Pulmonary artery endothelial cell (primary cell): ENCODE results near the gene PTPRG. TPM values are rescaled to one million over a fixed set of nuclear protein-coding genes. Genes with fewer than 3 reads are reported as not detected.

Experiments used
- DNase-seq: peaks from one replicate; pipeline ENCODE4 v3.0.0-alpha.2; 2011; ENCODE audit warnings: low read depth, low spot score
- total RNA-seq: library from RNA; depleted of rRNA; stranded (reverse); fragments of >200 nt; gene quantifications from 2 replicates; pipeline ENCODE4 v1.2.3, GENCODE V29; 2014

Gene PTPRG
- total RNA-seq, 1 donor from 2014 or later: 41.0 TPM

- DNase-seq: no peak
Measured at GRCh38 chr3:61855211-61855610, 293.8 kb downstream of the PTPRG start.

- no peak for DNase-seq
Measured at GRCh38 chr3:61857297-61857696, 295.9 kb downstream of the PTPRG start.

GRCh38 chr3:61858054-61858453, 296.7 kb downstream of the PTPRG start:
- DNase-seq: peak; percentile 10

GRCh38 chr3:61861410-61861809, 300.0 kb downstream of the PTPRG start:
- DNase-seq: no peak

- no peak for DNase-seq
Measured at GRCh38 chr3:61862614-61863289, 301.4 kb downstream of the PTPRG start.

- DNase-seq: no peak
Measured at GRCh38 chr3:61863579-61863978, 302.2 kb downstream of the PTPRG start.

GRCh38 chr3:61864886-61865285, 303.5 kb downstream of the PTPRG start:
- no peak for DNase-seq

- DNase-seq: no peak
Measured at GRCh38 chr3:61865466-61866152, 304.2 kb downstream of the PTPRG start.

- no peak for DNase-seq
Measured at GRCh38 chr3:61866153-61866542, 304.8 kb downstream of the PTPRG start.

- DNase-seq: no peak
Measured at GRCh38 chr3:61866961-61867461, 305.6 kb downstream of the PTPRG start.

GRCh38 chr3:61868499-61868898, 307.1 kb downstream of the PTPRG start:
- no peak for DNase-seq

- no peak for DNase-seq
Measured at GRCh38 chr3:61869371-61869770, 308.0 kb downstream of the PTPRG start.

GRCh38 chr3:61871644-61872043, 310.3 kb downstream of the PTPRG start:
- no peak for DNase-seq

GRCh38 chr3:61872077-61872706, 310.8 kb downstream of the PTPRG start:
- no peak for DNase-seq

- no peak for DNase-seq
Measured at GRCh38 chr3:61875046-61875844, 313.9 kb downstream of the PTPRG start.

- no peak for DNase-seq
Measured at GRCh38 chr3:61875976-61876671, 314.8 kb downstream of the PTPRG start.

- DNase-seq: no peak
Measured at GRCh38 chr3:61876797-61877196, 315.4 kb downstream of the PTPRG start.

- DNase-seq: no peak
Measured at GRCh38 chr3:61877359-61878138, 316.2 kb downstream of the PTPRG start.

GRCh38 chr3:61882253-61882652, 320.9 kb downstream of the PTPRG start:
- DNase-seq: no peak

GRCh38 chr3:61884794-61885193, 323.4 kb downstream of the PTPRG start:
- no peak for DNase-seq
